H1 (cell line): ENCODE results near the gene TC2N. TPM values are rescaled to one million over a fixed set of nuclear protein-coding genes. Genes with fewer than 3 reads are reported as not detected.

Source experiments
- CTCF ChIA-PET: fragments of 300-600 bp; sonication (Branson Sonifier 250); formaldehyde crosslinking; loops from one replicate; lab custom pipeline; 2021; ENCODE audit not compliant: partially characterized antibody; lab: Charles Lee
- POLR2A ChIA-PET: fragments of 300-600 bp; sonication (Branson Sonifier 250); formaldehyde crosslinking; loops from one replicate; lab custom pipeline; 2021; ENCODE audit warnings: inconsistent platforms; ENCODE audit not compliant: partially characterized antibody; lab: Charles Lee
- DNase-seq, 2 experiments: peaks; one replicate each; pipeline versions ENCODE4 v3.0.0 to v3.0.0-alpha.2; 2010 to 2022; ENCODE audit warnings: low spot score in 2 of 2, low read depth in 1 of 2, mixed read lengths in 1 of 2
- FAIRE-seq: peaks from 2 replicates; lab custom pipeline; 2011; peaks lifted over from hg19 to GRCh38; lab: Jason Lieb, UNC
- H2AFZ ChIP-seq: 2 replicates; pipeline ENCODE4 v1.8.1; 2012; ENCODE audit warnings: low read length, inconsistent platforms
- H2AK5ac ChIP-seq: 2 replicates; pipeline ENCODE4 v1.6.1; 2013; ENCODE audit warnings: low read depth, low read length
- H2BK120ac ChIP-seq: replicated peaks from 2 replicates; pipeline ENCODE3; 2013; ENCODE audit warnings: low read depth, low read length, inconsistent platforms
- H2BK12ac ChIP-seq: 2 replicates; pipeline ENCODE4 v1.6.1; 2013; ENCODE audit warnings: low read depth, low read length
- H2BK15ac ChIP-seq: 2 replicates; pipeline ENCODE4 v1.6.1; 2013; ENCODE audit warnings: low read length
- H2BK20ac ChIP-seq: 2 replicates; pipeline ENCODE4 v1.6.1; 2013; ENCODE audit warnings: low read length
- H2BK5ac ChIP-seq: 2 replicates; pipeline ENCODE4 v1.6.1; 2013; ENCODE audit warnings: low read depth, low read length
- H3K14ac ChIP-seq: 2 replicates; pipeline ENCODE4 v1.6.1; 2013; ENCODE audit warnings: inconsistent platforms; ENCODE audit not compliant: insufficient read length
- H3K18ac ChIP-seq: 2 replicates; pipeline ENCODE4 v1.6.1; 2013; ENCODE audit warnings: low read length; ENCODE audit errors: extremely low read depth
- H3K23ac ChIP-seq: 2 replicates; pipeline ENCODE4 v1.6.1; 2013; ENCODE audit warnings: inconsistent platforms; ENCODE audit not compliant: insufficient read length
- H3K23me2 ChIP-seq: 2 replicates; pipeline ENCODE4 v1.6.1; 2013; ENCODE audit warnings: low read depth, low read length
- H3K27ac ChIP-seq: 2 replicates; pipeline ENCODE4 v1.6.1; 2011; ENCODE audit warnings: low read depth, low read length, inconsistent platforms
- H3K27me3 ChIP-seq, 4 experiments: replicated peaks in 1 of 4; 1 replicate in 1 of 4; 2 replicates in 3 of 4; pipeline versions ENCODE4 v1.6.1 to v1.8.1; 2011 to 2013; ENCODE audit warnings: low read length in 3 of 4, mild to moderate bottlenecking in 3 of 4, inconsistent platforms in 2 of 4, mixed read lengths in 2 of 4, moderate library complexity in 1 of 4; ENCODE audit not compliant: control insufficient read depth in 3 of 4, insufficient read depth in 3 of 4; ENCODE audit errors: extremely low read depth in 1 of 4
- H3K36me3 ChIP-seq, 4 experiments: 2 replicates each; pipeline versions ENCODE4 v1.6.1 to v1.8.1; 2011 to 2013; ENCODE audit warnings: mild to moderate bottlenecking in 4 of 4, low read length in 3 of 4, moderate library complexity in 2 of 4, control low read depth in 1 of 4, inconsistent platforms in 1 of 4; ENCODE audit not compliant: insufficient read depth in 4 of 4, control insufficient read depth in 2 of 4
- H3K4ac ChIP-seq: replicated peaks from 2 replicates; pipeline ENCODE3; 2013; ENCODE audit warnings: low read length, low read depth, mixed read lengths, inconsistent platforms; ENCODE audit not compliant: insufficient read length
- H3K4me1 ChIP-seq, 4 experiments: replicated peaks in 1 of 4; 1 replicate in 1 of 4; 2 replicates in 3 of 4; pipeline versions ENCODE4 v1.6.1 to v1.8.1; 2011 to 2013; ENCODE audit warnings: low read length in 3 of 4, inconsistent platforms in 2 of 4, mixed read lengths in 1 of 4; ENCODE audit not compliant: insufficient read depth in 4 of 4, control insufficient read depth in 3 of 4
- H3K4me2 ChIP-seq, 2 experiments: 2 replicates each; pipeline versions ENCODE4 v1.6.1 to v1.8.1; 2011 to 2013; ENCODE audit warnings: low read depth in 2 of 2, low read length in 2 of 2, control low read depth in 1 of 2, inconsistent platforms in 1 of 2, mild to moderate bottlenecking in 1 of 2; ENCODE audit not compliant: insufficient read depth in 1 of 2
- H3K4me3 ChIP-seq, 4 experiments: fragments of 200-600, 300-600 bp in 1 of 4; sonication (generic), shearing (Covaris generic), sonication (Bioruptor Twin) in 1 of 4; 2 replicates each; pipeline versions ENCODE4 v1.5.1 to v1.8.1; 2011 to 2016; ENCODE audit warnings: low read length in 4 of 4, low read depth in 3 of 4, control low read depth in 2 of 4, inconsistent platforms in 2 of 4, mild to moderate bottlenecking in 2 of 4, mixed read lengths in 1 of 4, moderate library complexity in 1 of 4; ENCODE audit not compliant: insufficient read depth in 2 of 4; ENCODE audit errors: extremely low read depth in 1 of 4
- H3K56ac ChIP-seq: replicated peaks from 2 replicates; pipeline ENCODE3; 2013; ENCODE audit warnings: low read depth, mild to moderate bottlenecking, mixed read lengths, low read length, inconsistent platforms; ENCODE audit not compliant: insufficient read length
- H3K79me1 ChIP-seq: 2 replicates; pipeline ENCODE4 v1.6.1; 2013; ENCODE audit warnings: low read depth, low read length, control low read depth
- H3K79me2 ChIP-seq, 2 experiments: 2 replicates each; pipeline versions ENCODE4 v1.6.1 to v1.8.1; 2012 to 2013; ENCODE audit warnings: low read length in 2 of 2, mild to moderate bottlenecking in 2 of 2, inconsistent platforms in 1 of 2; ENCODE audit not compliant: insufficient read depth in 2 of 2, control insufficient read depth in 1 of 2
- H3K9ac ChIP-seq, 4 experiments: replicated peaks in 1 of 4; 1 replicate in 1 of 4; 2 replicates in 3 of 4; pipeline versions ENCODE4 v1.6.1 to v1.8.1; 2011 to 2013; ENCODE audit warnings: low read depth in 3 of 4, low read length in 3 of 4, control low read depth in 2 of 4, mild to moderate bottlenecking in 2 of 4, moderate library complexity in 2 of 4, inconsistent platforms in 1 of 4; ENCODE audit errors: extremely low read depth in 1 of 4
- H3K9me3 ChIP-seq, 2 experiments: 2 replicates each; pipeline versions ENCODE4 v1.6.1 to v1.8.1; 2012 to 2013; ENCODE audit warnings: mild to moderate bottlenecking in 2 of 2, moderate library complexity in 2 of 2, control low read depth in 1 of 2, inconsistent platforms in 1 of 2, low read depth in 1 of 2, low read length in 1 of 2, mixed read lengths in 1 of 2; ENCODE audit not compliant: insufficient read depth in 2 of 2
- H4K20me1 ChIP-seq, 2 experiments: replicated peaks in 1 of 2; 2 replicates each; pipeline versions ENCODE3 to v1.8.1; 2011 to 2013; ENCODE audit warnings: inconsistent platforms in 2 of 2, low read length in 2 of 2, mild to moderate bottlenecking in 1 of 2; ENCODE audit not compliant: insufficient read depth in 2 of 2, control insufficient read depth in 1 of 2
- H4K5ac ChIP-seq: 2 replicates; pipeline ENCODE4 v1.6.1; 2013; ENCODE audit warnings: low read length, low read depth, mixed read lengths, inconsistent platforms; ENCODE audit not compliant: insufficient read length
- H4K8ac ChIP-seq: 2 replicates; pipeline ENCODE4 v1.8.0; 2013; ENCODE audit warnings: mild to moderate bottlenecking, moderate library complexity, low read length, inconsistent platforms; ENCODE audit not compliant: insufficient read depth; ENCODE audit errors: extremely low read depth
- H4K91ac ChIP-seq: replicated peaks from 2 replicates; pipeline ENCODE3; 2013; ENCODE audit warnings: low read length, mixed read lengths, inconsistent platforms; ENCODE audit not compliant: insufficient read length
- ASH2L ChIP-seq: fragments of 200-600, 300-600 bp; sonication (generic); IDR thresholded peaks from one replicate; pipeline ENCODE4 v1.7.1; 2017; ENCODE audit warnings: low read length
- BCL11A ChIP-seq, 2 experiments: IDR thresholded peaks; one replicate each; pipeline ENCODE4 v1.6.1; 2011; ENCODE audit warnings: low read depth in 2 of 2, low read length in 2 of 2, mild to moderate bottlenecking in 2 of 2
- BRCA1 ChIP-seq: IDR thresholded peaks from 2 replicates; pipeline ENCODE4 v1.6.1; 2012; ENCODE audit warnings: low read depth, low read length, improper control_type of control experiment
- CHD2 ChIP-seq: IDR thresholded peaks from 2 replicates; pipeline ENCODE4 v1.6.1; 2012; ENCODE audit warnings: low read length, improper control_type of control experiment
- GABPA ChIP-seq: IDR thresholded peaks from 2 replicates; pipeline ENCODE4 v1.6.1; 2011; ENCODE audit warnings: mild to moderate bottlenecking, low read length, moderate library complexity, borderline replicate concordance; ENCODE audit not compliant: insufficient read depth
- JUN ChIP-seq: IDR thresholded peaks from 2 replicates; pipeline ENCODE4 v1.6.1; 2011; ENCODE audit warnings: low read depth, mild to moderate bottlenecking, improper control_type of control experiment, low read length
- JUND ChIP-seq: IDR thresholded peaks from 2 replicates; pipeline ENCODE4 v1.6.1; 2011; ENCODE audit warnings: mild to moderate bottlenecking, improper control_type of control experiment, low read length
- PHF8 ChIP-seq: fragments of 200-600 bp; sonication (generic); conservative IDR thresholded peaks from 2 replicates; pipeline ENCODE4 v1.7.1; 2012; ENCODE audit warnings: low read depth, mild to moderate bottlenecking, inconsistent platforms, low read length, moderate library complexity
- RXRA ChIP-seq: IDR thresholded peaks from 2 replicates; pipeline ENCODE4 v1.6.1; 2011; ENCODE audit warnings: low read depth, mild to moderate bottlenecking, low read length, moderate library complexity; ENCODE audit not compliant: insufficient read depth
- SRF ChIP-seq: IDR thresholded peaks from 2 replicates; pipeline ENCODE4 v1.6.1; 2011; ENCODE audit warnings: mild to moderate bottlenecking, low read depth, low read length, moderate library complexity
- USF2 ChIP-seq: IDR thresholded peaks from 2 replicates; pipeline ENCODE4 v1.6.1; 2011; ENCODE audit warnings: low read length, improper control_type of control experiment
- YY1 ChIP-seq: IDR thresholded peaks from 2 replicates; pipeline ENCODE4 v1.6.1; 2011; ENCODE audit warnings: low read depth, mild to moderate bottlenecking, low read length
- WGBS, 2 experiments: shearing (Covaris generic) in 1 of 2; methylation state at CpG; one replicate each; pipeline versions ENCODE4 v1.1.6 to v1.1.7; 2013 to 2015; ENCODE audit warnings: low lambda C conversion rate in 2 of 2, mixed read lengths in 2 of 2, inconsistent platforms in 1 of 2, low coverage in 1 of 2, missing lambda C conversion rate in 1 of 2; ENCODE audit not compliant: insufficient replicate concordance in 2 of 2, insufficient coverage in 1 of 2, insufficient read length in 1 of 2; ENCODE audit errors: extremely low coverage in 1 of 2, missing lambda C conversion rate in 1 of 2; 5-methylcytosine and 5-hydroxymethylcytosine counted together
- polyA plus RNA-seq, 7 experiments: library from polyadenylated mRNA; depleted of rRNA in 3 of 7; stranded (reverse) in 5 of 7; unstranded in 2 of 7; fragments of >200 nt in 5 of 7; fragments of 200-250 nt in 2 of 7; gene quantifications; 1 replicate in 5 of 7; 2 replicates in 1 of 7; 4 replicates in 1 of 7; pipeline versions ENCODE4 v1.2.1 to v1.2.3, GENCODE V29; 2011 to 2013; ENCODE audit warnings: missing spikeins in 2 of 7, mixed read lengths in 2 of 7
- total RNA-seq: library from RNA; stranded (reverse); fragmentation: NEBNext Ultra II Directional; extraction: Animal tissue kit (Norgen Biotek cat#: 25700); gene quantifications from 2 replicates; pipeline ENCODE4 v1.2.1, GENCODE V29; 2021
- TF ChIP-seq, protein P1 (sequence below): IDR thresholded peaks from 2 replicates; pipeline ENCODE4 v1.6.1; 2012; ENCODE audit warnings: inconsistent platforms

Gene TC2N
- total and polyA plus RNA-seq, 2 of the 8 experiments (the other 6 are each of a cell fraction or from before 2014, with no cell fraction given): 9.7 to 36.2 TPM

- Histone ChIP-seq H4K91ac (no peak overlapping the region), H4K20me1 (no peaks in the 10 kb centered on the region), H3K23me2 (no peaks in the 10 kb centered on the region), H2AFZ (no peak overlapping the region), H3K4me2 (no peak overlapping the region), H3K9me3 (no peaks in the 10 kb centered on the region), H2BK15ac (no peak overlapping the region), H2BK120ac (no peak overlapping the region), H3K4me3 (no peak overlapping the region), H3K79me1 (no peaks in the 10 kb centered on the region; the same call in 1 of the 2 replicates), H3K4ac (no peak overlapping the region), H3K4me1 (peaks cover 0 to 9% (median 0%) of the 10 kb centered on the region in 4 experiments; a peak in 2 of 7 replicates)
- CTCF ChIA-PET: interaction anchor here (0.9 kb wide), 1 partner anchor 30 kb away, joined by 3 read pairs; no protein-coding TSS in a partner anchor
- POLR2A ChIA-PET: no interaction called here
- 87 to 100% methylated on average over 1 of the region's 1 CpG for WGBS, 2 experiments
- TF ChIP-seq SRF: no peak
- no peak for TF ChIP-seq RXRA
- no peak for TF ChIP-seq CHD2
- no peak for TF ChIP-seq BRCA1
- no peak for TF ChIP-seq PHF8
- TF ChIP-seq YY1: no peak
- no peak for TF ChIP-seq USF2
- TF ChIP-seq ASH2L: no peak
- TF ChIP-seq JUND: no peak
- no peak for TF ChIP-seq JUN
- TF ChIP-seq GABPA: no peak
- TF ChIP-seq, protein P1, sequence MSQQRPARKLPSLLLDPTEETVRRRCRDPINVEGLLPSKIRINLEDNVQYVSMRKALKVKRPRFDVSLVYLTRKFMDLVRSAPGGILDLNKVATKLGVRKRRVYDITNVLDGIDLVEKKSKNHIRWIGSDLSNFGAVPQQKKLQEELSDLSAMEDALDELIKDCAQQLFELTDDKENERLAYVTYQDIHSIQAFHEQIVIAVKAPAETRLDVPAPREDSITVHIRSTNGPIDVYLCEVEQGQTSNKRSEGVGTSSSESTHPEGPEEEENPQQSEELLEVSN: no peak
- TF ChIP-seq BCL11A (IDR thresholded peaks at IDR 0.05; ENCODE audit: low read depth in 2 of 2, low read length in 2 of 2): no peak
- TF ChIP-seq, all 59 proteins: peak for 0
- H3K79me2 ChIP-seq: peaks cover 0 to 35% of the 10 kb centered on the region in 2 experiments; a peak in 2 of 4 replicates
- H3K36me3 ChIP-seq: peaks cover 0 to 12% (median 3%) of the 10 kb centered on the region in 4 experiments; a peak in 3 of 8 replicates
- no peak overlapping the region for H3K27ac ChIP-seq
- no peaks in the 10 kb centered on the region for H3K27me3 ChIP-seq
- H2BK5ac ChIP-seq: no peak overlapping the region
- H4K5ac ChIP-seq: no peak overlapping the region
- H3K9ac ChIP-seq: no peak overlapping the region
- DNase-seq (no peak), FAIRE-seq (no peak)
- no peak overlapping the region for H4K8ac ChIP-seq
- no peak overlapping the region for H3K23ac ChIP-seq
- no peak overlapping the region for H3K18ac ChIP-seq
- H2AK5ac ChIP-seq: no peak overlapping the region
- no peak overlapping the region for H3K56ac ChIP-seq
- H2BK12ac ChIP-seq: no peak overlapping the region
- H2BK20ac ChIP-seq: no peak overlapping the region
- no peak overlapping the region for H3K14ac ChIP-seq
Measured at GRCh38 chr14:91814317-91814716, 53.0 kb downstream of the TC2N start.
